WTC11 (cell line): ENCODE measurements around the gene LLGL2.

Source experiments
- ATF2 ChIP-seq: sonication (generic); formaldehyde crosslinking; IDR thresholded peaks from 2 replicates; pipeline ENCODE4 v1.8.1; 2022; ENCODE audit warnings: low read depth, missing genetic modification reagents, borderline replicate concordance
- CBFB ChIP-seq: sonication (generic); formaldehyde crosslinking; IDR thresholded peaks from 2 replicates; pipeline ENCODE4 v1.8.1; 2022; ENCODE audit warnings: mild to moderate bottlenecking, low read depth, missing genetic modification reagents
- CTCF ChIP-seq: fragments of 200-600 bp; IDR thresholded peaks from 2 replicates; pipeline ENCODE4 v1.8.0; 2022; ENCODE audit warnings: antibody characterized with exemption
- E2F1 ChIP-seq: sonication (generic); formaldehyde crosslinking; IDR thresholded peaks from 2 replicates; pipeline ENCODE4 v1.8.0; 2022; ENCODE audit warnings: mild to moderate bottlenecking, missing genetic modification reagents
- E2F4 ChIP-seq: sonication (generic); formaldehyde crosslinking; IDR thresholded peaks from 2 replicates; pipeline ENCODE4 v1.8.1; 2022; ENCODE audit warnings: low read depth, mild to moderate bottlenecking, moderate library complexity, missing genetic modification reagents, borderline replicate concordance
- GRHL2 ChIP-seq: fragments of 250-450 bp; sonication (Bioruptor Pico); IDR thresholded peaks from 2 replicates; pipeline ENCODE4 v1.8.0; 2022; ENCODE audit warnings: mild to moderate bottlenecking, moderate library complexity; ENCODE audit not compliant: insufficient replicate concordance, severe bottlenecking
- RELA ChIP-seq: sonication (generic); formaldehyde crosslinking; IDR thresholded peaks from 2 replicates; pipeline ENCODE4 v1.8.1; 2022; ENCODE audit warnings: missing genetic modification reagents, mild to moderate bottlenecking, borderline replicate concordance
- RORB ChIP-seq: fragments of 250-450 bp; sonication (Bioruptor Pico); IDR thresholded peaks from 2 replicates; pipeline ENCODE4 v1.9.0; 2021; ENCODE audit warnings: mild to moderate bottlenecking
- TEAD4 ChIP-seq: sonication (generic); formaldehyde crosslinking; IDR thresholded peaks from 2 replicates; pipeline ENCODE4 v1.8.0; 2022; ENCODE audit warnings: mild to moderate bottlenecking, missing genetic modification reagents
- USF2 ChIP-seq: sonication (generic); formaldehyde crosslinking; IDR thresholded peaks from 2 replicates; pipeline ENCODE4 v1.8.1; 2023; ENCODE audit warnings: mild to moderate bottlenecking, missing genetic modification reagents, moderate library complexity
- ZNF121 ChIP-seq: sonication (generic); formaldehyde crosslinking; IDR thresholded peaks from 2 replicates; pipeline ENCODE4 v1.8.0; 2023; ENCODE audit warnings: missing genetic modification reagents

- TF ChIP-seq E2F1 (CRISPR knock-in tag) (no peak), CBFB (CRISPR knock-in tag) (no peak), USF2 (no peak), RELA (CRISPR knock-in tag) (no peak), RORB (CRISPR knock-in tag) (no peak), CTCF (no peak), E2F4 (no peak), ATF2 (no peak), TEAD4 (CRISPR knock-in tag) (no peak), GRHL2 (CRISPR knock-in tag) (no peak), ZNF121 (CRISPR knock-in tag) (no peak)
These were observed 40.9 kb downstream of the LLGL2 start for GRCh38 chr17:75566416-75566815.
